Thyroid gland (tissue), 4 donors: ENCODE results near the gene SIK3.

Source experiments
- CTCF ChIP-seq, 6 experiments: fragments of 200-600 bp in 3 of 6; fragments of 450-650 bp in 3 of 6; sonication (generic) in 3 of 6; IDR thresholded peaks; one replicate each; pipeline ENCODE4 v1.5.1; 2016 to 2019; ENCODE audit warnings: antibody characterized with exemption in 6 of 6, mild to moderate bottlenecking in 2 of 6, inconsistent platforms in 1 of 6, moderate library complexity in 1 of 6
- POLR2A ChIP-seq, 2 donors: fragments of 450-650 bp; IDR thresholded peaks; one replicate each; pipeline ENCODE4 v1.6.1; 2017; ENCODE audit warnings: antibody characterized with exemption in 2 of 2, mild to moderate bottlenecking in 2 of 2, moderate library complexity in 1 of 2

GRCh38 chr11:116807601-116808261 lies 290.5 kb downstream of the SIK3 start:
- TF ChIP-seq POLR2A (IDR thresholded peaks at IDR 0.05) (no peak), CTCF (IDR thresholded peaks at IDR 0.05) (no peak)
